GM23338 (cell line): Measurements from ENCODE around the gene CDC42BPA. TPM values are rescaled to one million over a fixed set of nuclear protein-coding genes. Genes with fewer than 3 reads are reported as not detected.
A peak's percentile ranks its signal among the peaks of the same experiment; 100 is the strongest.

ENCODE experiments used
- ATAC-seq: fragments of 200-7000 bp; cut with Tn5 transposase; 3 replicates; pipeline ENCODE4 v1.9.1; 2020
- DNase-seq: peaks from one replicate; pipeline ENCODE4 v3.0.0-alpha.2; 2015; ENCODE audit warnings: low spot score
- H2AFZ ChIP-seq: fragments of 200-600 bp; sonication (generic); 2 replicates; pipeline ENCODE4 v1.8.0; 2016; ENCODE audit warnings: antibody characterized with exemption, mild to moderate bottlenecking, moderate library complexity
- H3F3A ChIP-seq: fragments of 200-600 bp; sonication (generic); replicated peaks from 2 replicates; pipeline ENCODE4 v1.8.0; 2017; ENCODE audit warnings: antibody characterized with exemption, mixed run types, low read depth
- H3K27ac ChIP-seq: fragments of 200-600 bp; sonication (generic); 2 replicates; pipeline ENCODE4 v1.6.1; 2016; ENCODE audit warnings: low read depth
- H3K27me3 ChIP-seq: fragments of 200-600 bp; sonication (generic); 2 replicates; pipeline ENCODE4 v1.8.0; 2016; ENCODE audit warnings: mild to moderate bottlenecking, mixed run types, moderate library complexity; ENCODE audit not compliant: insufficient read depth
- H3K36me3 ChIP-seq: fragments of 200-600 bp; sonication (generic); 2 replicates; pipeline ENCODE4 v1.8.0; 2016; ENCODE audit warnings: mild to moderate bottlenecking; ENCODE audit not compliant: insufficient read depth
- H3K4me1 ChIP-seq: fragments of 200-600 bp; sonication (generic); 2 replicates; pipeline ENCODE4 v1.8.0; 2016; ENCODE audit warnings: mild to moderate bottlenecking, moderate library complexity; ENCODE audit not compliant: insufficient read depth
- H3K4me2 ChIP-seq: fragments of 200-600 bp; sonication (generic); 2 replicates; pipeline ENCODE4 v1.7.1; 2017; ENCODE audit warnings: mixed run types
- H3K4me3 ChIP-seq: fragments of 200-600 bp; sonication (generic); 2 replicates; pipeline ENCODE4 v1.6.1; 2016; ENCODE audit warnings: mixed run types
- H3K79me2 ChIP-seq: fragments of 200-600 bp; sonication (generic); replicated peaks from 2 replicates; pipeline ENCODE4 v1.8.0; 2017; ENCODE audit warnings: mild to moderate bottlenecking; ENCODE audit not compliant: insufficient read depth
- H3K9me2 ChIP-seq: fragments of 200-600 bp; sonication (generic); 2 replicates; pipeline ENCODE4 v1.8.0; 2017; ENCODE audit not compliant: insufficient read depth
- H4K20me1 ChIP-seq: fragments of 200-600 bp; sonication (generic); replicated peaks from 2 replicates; pipeline ENCODE4 v1.8.0; 2017; ENCODE audit warnings: mild to moderate bottlenecking; ENCODE audit not compliant: insufficient read depth
- H3K27ac Mint-ChIP-seq: 2 replicates; pipeline ENCODE4 v1.8.0; 2020; ENCODE audit warnings: inconsistent platforms, mild to moderate bottlenecking, moderate library complexity, mixed read lengths
- H3K27me3 Mint-ChIP-seq: 3 replicates; pipeline ENCODE4 v1.8.0; 2022; ENCODE audit warnings: low read depth, mild to moderate bottlenecking, moderate library complexity, mixed read lengths, inconsistent platforms; ENCODE audit not compliant: insufficient read depth, poor library complexity
- H3K36me3 Mint-ChIP-seq: 3 replicates; pipeline ENCODE4 v1.8.0; 2021; ENCODE audit warnings: low read depth, mild to moderate bottlenecking, inconsistent platforms, moderate library complexity, mixed read lengths
- H3K4me1 Mint-ChIP-seq: 3 replicates; pipeline ENCODE4 v1.8.0; 2020; ENCODE audit warnings: mild to moderate bottlenecking, inconsistent platforms, mixed read lengths
- H3K4me3 Mint-ChIP-seq: 3 replicates; pipeline ENCODE4 v1.8.0; 2021; ENCODE audit warnings: moderate library complexity, mild to moderate bottlenecking, inconsistent platforms, mixed read lengths
- H3K9me3 Mint-ChIP-seq: 3 replicates; pipeline ENCODE4 v1.8.0; 2020; ENCODE audit warnings: moderate library complexity, mild to moderate bottlenecking, inconsistent platforms, mixed read lengths
- CREB1 ChIP-seq: fragments of 250-450 bp; sonication (Bioruptor Pico); IDR thresholded peaks from 2 replicates; pipeline ENCODE4 v1.5.0; 2020; ENCODE audit warnings: low read depth, mild to moderate bottlenecking, moderate library complexity
- ETS1 ChIP-seq: IDR thresholded peaks from 2 replicates; pipeline ENCODE4 v1.6.1; 2016; ENCODE audit warnings: antibody characterized with exemption
- EZH2 ChIP-seq: fragments of 200-600 bp; sonication (generic); IDR thresholded peaks from one replicate; pipeline ENCODE4 v1.8.0; 2017; ENCODE audit warnings: antibody characterized with exemption, mild to moderate bottlenecking, low read depth; ENCODE audit not compliant: unreplicated experiment
- JUNB ChIP-seq: IDR thresholded peaks from one replicate; pipeline ENCODE4 v1.6.1; 2016; ENCODE audit warnings: antibody characterized with exemption; ENCODE audit not compliant: unreplicated experiment
- NANOG ChIP-seq: IDR thresholded peaks from 2 replicates; pipeline ENCODE4 v1.6.1; 2016; ENCODE audit warnings: antibody characterized with exemption, borderline replicate concordance
- REST ChIP-seq: IDR thresholded peaks from one replicate; pipeline ENCODE4 v1.6.1; 2018; ENCODE audit warnings: antibody characterized with exemption; ENCODE audit not compliant: unreplicated experiment
- STAT1 ChIP-seq: IDR thresholded peaks from one replicate; pipeline ENCODE4 v1.6.1; 2016; ENCODE audit warnings: antibody characterized with exemption; ENCODE audit not compliant: unreplicated experiment
- ZNF114 ChIP-seq: fragments of 250-450 bp; sonication (Bioruptor Pico); IDR thresholded peaks from 2 replicates; pipeline ENCODE4 v1.5.0; 2020; ENCODE audit warnings: mild to moderate bottlenecking, moderate library complexity
- ZNF462 ChIP-seq: fragments of 250-450 bp; sonication (Bioruptor Pico); IDR thresholded peaks from 2 replicates; pipeline ENCODE4 v1.5.0; 2020; ENCODE audit warnings: mild to moderate bottlenecking, moderate library complexity
- polyA plus RNA-seq: library from polyadenylated mRNA; unstranded; fragments of >200 nt; fragmentation: Nextera tagmentation; extraction: Ambion mirVana; gene quantifications from 2 replicates; pipeline ENCODE4 v1.2.1, GENCODE V29; 2016
- total RNA-seq: library from RNA; depleted of rRNA; stranded (reverse); fragments of >200 nt; shearing (Covaris generic); gene quantifications from 2 replicates; pipeline ENCODE4 v1.2.3, GENCODE V29; 2014

Gene CDC42BPA
- total and polyA plus RNA-seq, 2 experiments from 2014 or later, result 17.7 to 40.1 TPM

- Histone ChIP-seq H3K4me1 (peaks cover 16% of the 10 kb centered on the region), H3K9me2 (no peaks in the 10 kb centered on the region), H3K79me2 (peaks cover 98% of the 10 kb centered on the region), H3F3A (no peaks in the 10 kb centered on the region), H2AFZ (no peak overlapping the region), H3K27ac (no peak overlapping the region), H3K27me3 (no peaks in the 10 kb centered on the region), H4K20me1 (peaks cover 3% of the 10 kb centered on the region; the same call in 1 of the 2 replicates), H3K4me2 (no peak overlapping the region), H3K36me3 (no peaks in the 10 kb centered on the region), H3K4me3 (no peak overlapping the region)
- peak overlapping the region; percentile 67; the same call in 1 of the 2 replicates for H3K27ac Mint-ChIP-seq
- ATAC-seq (no peak), DNase-seq (no peak)
- no peaks in the 10 kb centered on the region for H3K27me3 Mint-ChIP-seq
- H3K4me3 Mint-ChIP-seq, result no peak overlapping the region
- peaks cover 3% of the 10 kb centered on the region; the same call in 2 of the 3 replicates for H3K36me3 Mint-ChIP-seq
- H3K4me1 Mint-ChIP-seq, result peaks cover 17% of the 10 kb centered on the region
- H3K9me3 Mint-ChIP-seq, result no peaks in the 10 kb centered on the region; the same call in 2 of the 3 replicates
- TF ChIP-seq JUNB (no peak), ZNF462 (CRISPR knock-in tag) (no peak), ZNF114 (CRISPR knock-in tag) (no peak), REST (no peak), CREB1 (CRISPR knock-in tag) (no peak), ETS1 (no peak), NANOG (no peak), EZH2 (no peak), STAT1 (no peak)
Measured at GRCh38 chr1:227298512-227299240, 19.6 kb downstream of the CDC42BPA start.
